GM23338 (cell line): ENCODE measurements around the gene POLDIP3.

ENCODE experiments used
- EZH2 ChIP-seq: fragments of 200-600 bp; sonication (generic); IDR thresholded peaks from one replicate; pipeline ENCODE4 v1.8.0; 2017; ENCODE audit warnings: antibody characterized with exemption, mild to moderate bottlenecking, low read depth; ENCODE audit not compliant: unreplicated experiment
- TF ChIP-seq, protein P1 (sequence below), 2 experiments: fragments of 200-600 bp in 1 of 2; sonication (generic) in 1 of 2; conservative IDR thresholded peaks; 2 replicates each; pipeline versions ENCODE4 v1.5.1 to v1.6.1; 2016 to 2017; ENCODE audit warnings: antibody characterized with exemption in 2 of 2, low read depth in 2 of 2, mild to moderate bottlenecking in 2 of 2, moderate library complexity in 1 of 2

- TF ChIP-seq, protein P1, sequence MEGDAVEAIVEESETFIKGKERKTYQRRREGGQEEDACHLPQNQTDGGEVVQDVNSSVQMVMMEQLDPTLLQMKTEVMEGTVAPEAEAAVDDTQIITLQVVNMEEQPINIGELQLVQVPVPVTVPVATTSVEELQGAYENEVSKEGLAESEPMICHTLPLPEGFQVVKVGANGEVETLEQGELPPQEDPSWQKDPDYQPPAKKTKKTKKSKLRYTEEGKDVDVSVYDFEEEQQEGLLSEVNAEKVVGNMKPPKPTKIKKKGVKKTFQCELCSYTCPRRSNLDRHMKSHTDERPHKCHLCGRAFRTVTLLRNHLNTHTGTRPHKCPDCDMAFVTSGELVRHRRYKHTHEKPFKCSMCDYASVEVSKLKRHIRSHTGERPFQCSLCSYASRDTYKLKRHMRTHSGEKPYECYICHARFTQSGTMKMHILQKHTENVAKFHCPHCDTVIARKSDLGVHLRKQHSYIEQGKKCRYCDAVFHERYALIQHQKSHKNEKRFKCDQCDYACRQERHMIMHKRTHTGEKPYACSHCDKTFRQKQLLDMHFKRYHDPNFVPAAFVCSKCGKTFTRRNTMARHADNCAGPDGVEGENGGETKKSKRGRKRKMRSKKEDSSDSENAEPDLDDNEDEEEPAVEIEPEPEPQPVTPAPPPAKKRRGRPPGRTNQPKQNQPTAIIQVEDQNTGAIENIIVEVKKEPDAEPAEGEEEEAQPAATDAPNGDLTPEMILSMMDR (conservative IDR thresholded peaks at IDR 0.05; ENCODE audit: low read depth in 2 of 2), result no peak
- no peak for TF ChIP-seq EZH2
Observed at GRCh38 chr22:42562684-42563083, 52.0 kb downstream of the POLDIP3 start.
